Endodermal cell (in vitro differentiated cells): ENCODE data around the gene CPEB3. TPM values are rescaled to one million over a fixed set of nuclear protein-coding genes. Genes with fewer than 3 reads are reported as not detected.
A peak's percentile ranks its signal among the peaks of the same experiment; 100 is the strongest.

Experiments
- DNase-seq: peaks from one replicate; pipeline ENCODE4 v3.0.0-alpha.2; 2017
- H3K27ac ChIP-seq: 2 replicates; pipeline ENCODE4 v1.5.1; 2013; ENCODE audit warnings: mild to moderate bottlenecking, low read depth, low read length, moderate library complexity
- H3K27me3 ChIP-seq: 2 replicates; pipeline ENCODE4 v1.6.1; 2013; ENCODE audit warnings: mild to moderate bottlenecking, low read length, moderate library complexity; ENCODE audit not compliant: insufficient read depth, control insufficient read depth, poor library complexity, severe bottlenecking
- H3K36me3 ChIP-seq: 2 replicates; pipeline ENCODE4 v1.7.0; 2013; ENCODE audit warnings: mild to moderate bottlenecking, low read length, moderate library complexity; ENCODE audit not compliant: control insufficient read depth, insufficient read depth
- H3K4me1 ChIP-seq: one replicate; pipeline ENCODE4 v1.7.0; 2013; ENCODE audit warnings: low read length; ENCODE audit not compliant: control insufficient read depth, insufficient read depth
- H3K4me3 ChIP-seq: 2 replicates; pipeline ENCODE4 v1.5.1; 2013; ENCODE audit warnings: mild to moderate bottlenecking, low read length, moderate library complexity
- H3K9ac ChIP-seq: 2 replicates; pipeline ENCODE4 v1.6.1; 2013; ENCODE audit warnings: mild to moderate bottlenecking, low read length, moderate library complexity; ENCODE audit not compliant: poor library complexity, severe bottlenecking; ENCODE audit errors: extremely low read depth
- H3K9me3 ChIP-seq: 2 replicates; pipeline ENCODE4 v1.6.1; 2013; ENCODE audit warnings: mild to moderate bottlenecking, low read length, moderate library complexity; ENCODE audit not compliant: control insufficient read depth
- H3K27ac Mint-ChIP-seq: 2 replicates; pipeline ENCODE4 v1.8.0; 2020; ENCODE audit warnings: mixed read lengths
- H3K27me3 Mint-ChIP-seq: 2 replicates; pipeline ENCODE4 v1.8.0; 2021; ENCODE audit warnings: mild to moderate bottlenecking, mixed read lengths; ENCODE audit not compliant: insufficient read depth
- H3K36me3 Mint-ChIP-seq: 2 replicates; pipeline ENCODE4 v1.8.0; 2020; ENCODE audit warnings: low read depth, mixed read lengths
- H3K4me1 Mint-ChIP-seq: 2 replicates; pipeline ENCODE4 v1.8.0; 2020; ENCODE audit warnings: mixed read lengths
- H3K4me3 Mint-ChIP-seq: 2 replicates; pipeline ENCODE4 v1.8.0; 2020; ENCODE audit warnings: mild to moderate bottlenecking, moderate library complexity, mixed read lengths
- H3K9me3 Mint-ChIP-seq: 2 replicates; pipeline ENCODE4 v1.8.0; 2020; ENCODE audit warnings: mild to moderate bottlenecking, mixed read lengths
- CTCF ChIP-seq: fragments of 200-600 bp; sonication (generic); conservative IDR thresholded peaks from 2 replicates; pipeline ENCODE4 v1.5.0; 2021; ENCODE audit warnings: antibody characterized with exemption, mild to moderate bottlenecking
- WGBS, 2 experiments: methylation state at CpG; one replicate each; pipeline versions ENCODE4 v1.1.5 to v1.1.7; 2013; ENCODE audit warnings: missing lambda C conversion rate in 2 of 2, mixed read lengths in 1 of 2; ENCODE audit not compliant: insufficient coverage in 1 of 2, insufficient read length in 1 of 2; 5-methylcytosine and 5-hydroxymethylcytosine counted together
- total RNA-seq, 2 donors: library from RNA; stranded (reverse); fragmentation: NEBNext Ultra II Directional in 1 of 2; extraction: Animal tissue kit (Norgen Biotek cat#: 25700) in 1 of 2; gene quantifications; 2 replicates in 1 of 2; 3 replicates in 1 of 2; pipeline ENCODE4 v1.2.1, GENCODE V29; 2021

The CPEB3 gene
- total RNA-seq, 2 donors from 2014 or later, result 1.1 to 1.3 TPM

- Histone ChIP-seq H3K27ac (no peak overlapping the region), H3K9ac (no peak overlapping the region), H3K36me3 (no peaks in the 10 kb centered on the region), H3K4me1 (peaks cover 8% of the 10 kb centered on the region), H3K4me3 (no peak overlapping the region), H3K9me3 (no peaks in the 10 kb centered on the region), H3K27me3 (no peaks in the 10 kb centered on the region)
- TF ChIP-seq CTCF, result no peak
- Mint-ChIP-seq H3K27ac (no peak overlapping the region), H3K4me3 (no peak overlapping the region), H3K27me3 (no peaks in the 10 kb centered on the region), H3K36me3 (no peaks in the 10 kb centered on the region), H3K9me3 (no peaks in the 10 kb centered on the region), H3K4me1 (peaks cover 11% of the 10 kb centered on the region)
- no peak for DNase-seq
- 88% methylated on average over 1 of the region's 1 CpG; no CpG with 5 or more reads in 1 of the 2 experiments for WGBS, 2 experiments
These were observed 222.0 kb downstream of the CPEB3 start for GRCh38 chr10:92068900-92069299.

GRCh38 chr10:92066386-92066785 lies 224.5 kb downstream of the CPEB3 start:
- 96 to 100% methylated on average over 2 to 4 of the region's 4 CpGs for WGBS, 2 experiments
- Mint-ChIP-seq H3K36me3 (no peaks in the 10 kb centered on the region), H3K27me3 (no peaks in the 10 kb centered on the region), H3K4me1 (peaks cover 15% of the 10 kb centered on the region), H3K4me3 (no peak overlapping the region), H3K9me3 (no peaks in the 10 kb centered on the region), H3K27ac (no peak overlapping the region)
- Histone ChIP-seq H3K36me3 (no peaks in the 10 kb centered on the region), H3K4me1 (peaks cover 8% of the 10 kb centered on the region), H3K27ac (no peak overlapping the region), H3K9me3 (no peaks in the 10 kb centered on the region), H3K27me3 (no peaks in the 10 kb centered on the region), H3K4me3 (no peak overlapping the region), H3K9ac (no peak overlapping the region)
- no peak for DNase-seq
- no peak for TF ChIP-seq CTCF

- Mint-ChIP-seq H3K4me1 (peaks cover 15% of the 10 kb centered on the region), H3K27ac (no peak overlapping the region), H3K9me3 (no peaks in the 10 kb centered on the region), H3K4me3 (no peak overlapping the region), H3K36me3 (no peaks in the 10 kb centered on the region), H3K27me3 (peaks cover 2% of the 10 kb centered on the region)
- DNase-seq, result no peak
- H3K36me3 ChIP-seq, result no peaks in the 10 kb centered on the region
- H3K9ac ChIP-seq, result no peak overlapping the region
- peaks cover 8% of the 10 kb centered on the region for H3K4me1 ChIP-seq
- TF ChIP-seq CTCF, result no peak
- H3K9me3 ChIP-seq, result no peaks in the 10 kb centered on the region
- 84 to 100% methylated on average over 1 to 2 of the region's 2 CpGs for WGBS, 2 experiments
- H3K27ac ChIP-seq, result no peak overlapping the region
- H3K27me3 ChIP-seq, result no peaks in the 10 kb centered on the region
- peak overlapping the region; percentile 31 for H3K4me3 ChIP-seq
These were observed 226.4 kb downstream of the CPEB3 start for GRCh38 chr10:92064506-92064905.
